Aorta (tissue), 5 donors: ENCODE results near the gene RAC2. TPM values are rescaled to one million over a fixed set of nuclear protein-coding genes. Genes with fewer than 3 reads are reported as not detected.

Experiments used
- ATAC-seq: fragments of 200-7000 bp; cut with Tn5 transposase; one replicate; pipeline ENCODE4 v1.9.1; 2022; ENCODE audit warnings: moderate library complexity; ENCODE audit not compliant: low FRiP score
- DNase-seq, 2 donors: peaks; one replicate each; pipeline ENCODE4 v3.0.0-alpha.2; 2020
- H3K27ac ChIP-seq, 2 donors: one replicate each; pipeline ENCODE4 v1.5.1; 2013; ENCODE audit warnings: low read length in 2 of 2, mild to moderate bottlenecking in 2 of 2, moderate library complexity in 2 of 2, control low read depth in 1 of 2, inconsistent platforms in 1 of 2, low read depth in 1 of 2
- H3K27me3 ChIP-seq, 2 donors: one replicate each; pipeline ENCODE4 v1.6.1; 2013; ENCODE audit warnings: control low read depth in 1 of 2, low read length in 1 of 2, mild to moderate bottlenecking in 1 of 2, moderate library complexity in 1 of 2; ENCODE audit not compliant: insufficient read depth in 2 of 2, control insufficient read depth in 1 of 2
- H3K36me3 ChIP-seq, 2 donors: one replicate each; pipeline ENCODE4 v1.6.1; 2013; ENCODE audit warnings: control low read depth in 1 of 2, low read length in 1 of 2, mild to moderate bottlenecking in 1 of 2; ENCODE audit not compliant: insufficient read depth in 2 of 2, control insufficient read depth in 1 of 2
- H3K4me1 ChIP-seq, 2 donors: one replicate each; pipeline ENCODE4 v1.6.1; 2013; ENCODE audit warnings: low read length in 2 of 2, control low read depth in 1 of 2, mild to moderate bottlenecking in 1 of 2, moderate library complexity in 1 of 2; ENCODE audit not compliant: insufficient read depth in 2 of 2, control insufficient read depth in 1 of 2
- H3K4me3 ChIP-seq, 2 donors: one replicate each; pipeline ENCODE4 v1.5.1; 2013; ENCODE audit warnings: low read length in 2 of 2, control low read depth in 1 of 2, mild to moderate bottlenecking in 1 of 2
- H3K9me3 ChIP-seq: one replicate; pipeline ENCODE4 v1.6.1; 2013; ENCODE audit warnings: mild to moderate bottlenecking, low read length; ENCODE audit not compliant: control insufficient read depth
- WGBS, 2 donors: extraction: QIAGEN DNeasy Blood & Tissue Kit; methylation state at CpG; one replicate each; pipeline ENCODE4 v1.1.7; 2013; 5-methylcytosine and 5-hydroxymethylcytosine counted together
- intact Hi-C, 2 donors: fragments of 100-400 bp; cut with DNase I; formaldehyde crosslinking; loops; one replicate each; pipeline versions ENCODE4 v1.14.2 to v1.15.0; 2022
- long read RNA-seq, 2 donors: library from polyadenylated mRNA; unstranded; transcript quantifications; one replicate each; pipeline ENCODE4 v2.0.0, GENCODE V29; 2020 to 2021
- polyA plus RNA-seq, 2 donors: library from polyadenylated mRNA; stranded (reverse); fragments of 200-250 nt; gene quantifications; one replicate each; pipeline ENCODE4 v1.2.3, GENCODE V29; 2013
- total RNA-seq, 2 donors: library from RNA; stranded (reverse); fragmentation: NEBNext Ultra II Directional; extraction: Animal tissue kit (Norgen Biotek cat#: 25700); gene quantifications; one replicate each; pipeline ENCODE4 v1.2.1, GENCODE V29; 2021
- donor health status: healthy with polysubstance abuse.
- donor health status: Bipolar disorder and iron deficiency.
- donor health status: DM: no; HTN: no; CAD: no.
- donor health status: DM: no; HTN: no; CAD: no.
- donor health status: DM: yes; HTN: yes; CAD: no.

The RAC2 gene
- total RNA-seq (10 to 100 TPM; 16.8 to 19.8 TPM), polyA plus RNA-seq (10 to 100 TPM in 1 of 2 donors, 1 to 10 TPM in 1; 3.6 to 14.5 TPM)
- long read RNA-seq, donor 1, transcript RAC2-201 (7 exons, 1,482 nt) = major isoform, 17 of 19 reads
- long read RNA-seq, donor 1, partial matches to known transcripts = 2 of 19 reads
- long read RNA-seq, donor 1, other reads (novel, unspliced or antisense) = 0 of 19 reads
- long read RNA-seq, donor 2, partial matches to known transcripts = 0 of 4 reads
- long read RNA-seq, donor 2, other reads (novel, unspliced or antisense) = 0 of 4 reads

GRCh38 chr22:37244114-37244921 lies at the start of gene RAC2:
TSS of gene RAC2 (minus strand) at chr22:37244269. CDS start at chr22:37244148, 121 bp downstream.
- no peaks in the 10 kb centered on the region for H3K4me1 ChIP-seq
- no peaks in the 10 kb centered on the region for H3K27me3 ChIP-seq
- DNase-seq (peak; percentile 83 to 88), ATAC-seq (peak; percentile 44)
- no peak within 1 kb of the TSS for H3K4me3 ChIP-seq
- no peak within 1 kb of the TSS for H3K27ac ChIP-seq
- H3K36me3 ChIP-seq = no peaks in the 10 kb centered on the region
- H3K9me3 ChIP-seq = no peaks in the 10 kb centered on the region
- 18 to 23% methylated on average over 23 of the region's 23 CpGs for WGBS, 2 donors
- intact Hi-C loops = no loop called here

- no peak overlapping the region for H3K27ac ChIP-seq
- H3K4me1 ChIP-seq = no peaks in the 10 kb centered on the region
- H3K27me3 ChIP-seq = no peaks in the 10 kb centered on the region
- H3K4me3 ChIP-seq = no peak overlapping the region
- DNase-seq (no peak), ATAC-seq (no peak)
- H3K36me3 ChIP-seq = no peaks in the 10 kb centered on the region
- WGBS, 2 donors = 82 to 83% methylated on average over 3 of the region's 3 CpGs
- intact Hi-C loops = no loop called here
- no peaks in the 10 kb centered on the region for H3K9me3 ChIP-seq
Measured at GRCh38 chr22:37293172-37293571, 49.1 kb upstream of the RAC2 start.

- intact Hi-C loops = no loop called here
- Histone ChIP-seq H3K27me3 (no peaks in the 10 kb centered on the region), H3K4me1 (no peaks in the 10 kb centered on the region)
Measured at GRCh38 chr22:37292641-37293040, 48.6 kb upstream of the RAC2 start.

GRCh38 chr22:37291559-37292298 lies 47.7 kb upstream of the RAC2 start:
- DNase-seq = no peak
- WGBS, 2 donors = 89 to 93% methylated on average over 5 of the region's 5 CpGs
- H3K4me1 ChIP-seq = no peaks in the 10 kb centered on the region
- no peaks in the 10 kb centered on the region for H3K36me3 ChIP-seq
- no peaks in the 10 kb centered on the region for H3K27me3 ChIP-seq
- no peak overlapping the region for H3K27ac ChIP-seq
- intact Hi-C loops = no loop called here
- no peak for ATAC-seq
- H3K4me3 ChIP-seq = no peak overlapping the region
- H3K9me3 ChIP-seq = no peaks in the 10 kb centered on the region

More at GRCh38 chr22:37292641-37293040, 48.6 kb upstream of the RAC2 start:
- no peak for DNase-seq
- H3K36me3 ChIP-seq = no peaks in the 10 kb centered on the region
- ATAC-seq = no peak
- H3K4me3 ChIP-seq = no peak overlapping the region
- H3K9me3 ChIP-seq = no peaks in the 10 kb centered on the region
- WGBS, 2 donors = 85 to 86% methylated on average over 13 of the region's 13 CpGs
- H3K27ac ChIP-seq = no peak overlapping the region

- Histone ChIP-seq H3K36me3 (no peaks in the 10 kb centered on the region), H3K27ac (no peak overlapping the region), H3K27me3 (no peaks in the 10 kb centered on the region), H3K4me1 (no peaks in the 10 kb centered on the region), H3K4me3 (no peak overlapping the region), H3K9me3 (no peaks in the 10 kb centered on the region)
- intact Hi-C loops = no loop called here
- DNase-seq = no peak
- ATAC-seq = no peak
- WGBS, 2 donors = 77 to 79% methylated on average over 7 of the region's 7 CpGs
Measured at GRCh38 chr22:37290737-37291136, 46.7 kb upstream of the RAC2 start.

- Histone ChIP-seq H3K4me1 (no peaks in the 10 kb centered on the region), H3K27me3 (no peaks in the 10 kb centered on the region), H3K9me3 (no peaks in the 10 kb centered on the region), H3K27ac (no peak overlapping the region), H3K4me3 (no peak overlapping the region), H3K36me3 (no peaks in the 10 kb centered on the region)
- WGBS, 2 donors = 87 to 89% methylated on average over 7 of the region's 7 CpGs
- no peak for DNase-seq
- intact Hi-C loops = no loop called here
- no peak for ATAC-seq
Measured at GRCh38 chr22:37289156-37289735, 45.2 kb upstream of the RAC2 start.

GRCh38 chr22:37288521-37288920 lies 44.5 kb upstream of the RAC2 start:
- H3K27me3 ChIP-seq = no peaks in the 10 kb centered on the region
- H3K4me3 ChIP-seq = no peak overlapping the region
- no peaks in the 10 kb centered on the region for H3K9me3 ChIP-seq
- H3K4me1 ChIP-seq = no peaks in the 10 kb centered on the region
- DNase-seq (no peak), ATAC-seq (no peak)
- H3K36me3 ChIP-seq = no peaks in the 10 kb centered on the region
- H3K27ac ChIP-seq = no peak overlapping the region
- intact Hi-C loops = no loop called here
- 88% methylated on average over 7 of the region's 7 CpGs for WGBS, 2 donors

GRCh38 chr22:37287550-37287951 lies 43.5 kb upstream of the RAC2 start:
- 81 to 83% methylated on average over 10 of the region's 10 CpGs for WGBS, 2 donors
- no peak overlapping the region for H3K27ac ChIP-seq
- intact Hi-C loops = no loop called here
- no peaks in the 10 kb centered on the region for H3K9me3 ChIP-seq
- H3K4me1 ChIP-seq = no peaks in the 10 kb centered on the region
- no peak for DNase-seq
- no peak overlapping the region for H3K4me3 ChIP-seq
- H3K27me3 ChIP-seq = no peaks in the 10 kb centered on the region
- H3K36me3 ChIP-seq = no peaks in the 10 kb centered on the region
- ATAC-seq = no peak
